ENCODE data around the gene FAM114A2.
A peak's percentile ranks its signal among the peaks of the same experiment; 100 is the strongest.

The FAM114A2 gene

GRCh38 chr5:153983885-153984284 lies 54.8 kb downstream of the FAM114A2 start:
- no peak for DNase-seq (ENCODE audit: low spot score)

- DNase-seq (ENCODE audit: low spot score), result no peak
These were observed 56.7 kb downstream of the FAM114A2 start for GRCh38 chr5:153981905-153982605.

- DNase-seq (ENCODE audit: low spot score), result no peak
These were observed 59.5 kb downstream of the FAM114A2 start for GRCh38 chr5:153979028-153979783.

GRCh38 chr5:153974813-153975163 lies 63.9 kb downstream of the FAM114A2 start:
- DNase-seq (ENCODE audit: low spot score), result no peak

GRCh38 chr5:153974131-153974812 lies 64.4 kb downstream of the FAM114A2 start:
- peak; percentile 64 for DNase-seq (ENCODE audit: low spot score)

GRCh38 chr5:153972240-153972639 lies 66.5 kb downstream of the FAM114A2 start:
- no peak for DNase-seq (ENCODE audit: low spot score)

GRCh38 chr5:153970496-153970895 lies 68.2 kb downstream of the FAM114A2 start:
- DNase-seq (ENCODE audit: low spot score), result no peak

GRCh38 chr5:153969563-153969895 lies 69.2 kb downstream of the FAM114A2 start:
- DNase-seq (ENCODE audit: low spot score), result no peak

GRCh38 chr5:153968761-153969562 lies 69.7 kb downstream of the FAM114A2 start:
- DNase-seq (ENCODE audit: low spot score), result no peak

GRCh38 chr5:153964880-153965645 lies 73.6 kb downstream of the FAM114A2 start:
- DNase-seq (ENCODE audit: low spot score), result peak; percentile 58

- no peak for DNase-seq (ENCODE audit: low spot score)
These were observed 74.4 kb downstream of the FAM114A2 start for GRCh38 chr5:153964191-153964879.

- DNase-seq (ENCODE audit: low spot score), result no peak
These were observed 78.2 kb downstream of the FAM114A2 start for GRCh38 chr5:153960269-153961215.

GRCh38 chr5:153959134-153959957 lies 79.4 kb downstream of the FAM114A2 start:
- no peak for DNase-seq (ENCODE audit: low spot score)

GRCh38 chr5:153957205-153957604 lies 81.5 kb downstream of the FAM114A2 start:
- DNase-seq (ENCODE audit: low spot score), result no peak

GRCh38 chr5:153953411-153953810 lies 85.3 kb downstream of the FAM114A2 start:
- DNase-seq (ENCODE audit: low spot score), result no peak

GRCh38 chr5:153952893-153953292 lies 85.8 kb downstream of the FAM114A2 start:
- DNase-seq (ENCODE audit: low spot score), result no peak

GRCh38 chr5:153952057-153952456 lies 86.7 kb downstream of the FAM114A2 start:
- no peak for DNase-seq (ENCODE audit: low spot score)

GRCh38 chr5:153941265-153941664 lies 97.4 kb downstream of the FAM114A2 start:
- DNase-seq (ENCODE audit: low spot score), result no peak

Measured in hematopoietic multipotent progenitor cell treated with erythropoietin and hydrocortisone succinate and interleukin-3 and kit ligand, for 17 days (in vitro differentiated cells).